GM19395 (cell line): Measurements from ENCODE around the gene FRAS1.
"Not testable (repeated sequence)": the region's sequence is repeated elsewhere in the genome, so short reads cannot be mapped to it uniquely, and the experiment has no call there.

ENCODE experiments used
- ATAC-seq: cut with Tn5 transposase; IDR thresholded peaks from one replicate; pipeline ENCODE4 v1.9.1; 2021; ENCODE audit warnings: mild to moderate bottlenecking, moderate library complexity; ENCODE audit not compliant: unreplicated experiment

FRAS1 gene

GRCh38 chr4:78057135-78057599 lies at the start of gene FRAS1:
Gene FRAS1, plus strand, starts transcription at chr4:78057323. Its CDS starts 687 bp downstream, at chr4:78058010.
- ATAC-seq: peak; percentile 46

- ATAC-seq: not testable (repeated sequence)
Measured at GRCh38 chr4:78011003-78011402, 46.1 kb upstream of the FRAS1 start.

GRCh38 chr4:78014889-78015886 lies 41.9 kb upstream of the FRAS1 start:
- no peak for ATAC-seq

GRCh38 chr4:78018271-78019049 lies 38.7 kb upstream of the FRAS1 start:
- no peak for ATAC-seq

GRCh38 chr4:78019414-78019813 lies 37.7 kb upstream of the FRAS1 start:
- ATAC-seq: no peak

- no peak for ATAC-seq
Measured at GRCh38 chr4:78020677-78021076, 36.4 kb upstream of the FRAS1 start.

GRCh38 chr4:78022517-78022916 lies 34.6 kb upstream of the FRAS1 start:
- ATAC-seq: no peak

GRCh38 chr4:78024085-78024484 lies 33.0 kb upstream of the FRAS1 start:
- no peak for ATAC-seq

- ATAC-seq: no peak
Measured at GRCh38 chr4:78024576-78025091, 32.5 kb upstream of the FRAS1 start.

GRCh38 chr4:78031417-78031950 lies 25.6 kb upstream of the FRAS1 start:
- ATAC-seq: no peak

GRCh38 chr4:78032446-78032845 lies 24.7 kb upstream of the FRAS1 start:
- ATAC-seq: no peak

GRCh38 chr4:78032929-78033328 lies 24.2 kb upstream of the FRAS1 start:
- ATAC-seq: no peak

- ATAC-seq: no peak
Measured at GRCh38 chr4:78033861-78034260, 23.3 kb upstream of the FRAS1 start.

- no peak for ATAC-seq
Measured at GRCh38 chr4:78038704-78039103, 18.4 kb upstream of the FRAS1 start.

- no peak for ATAC-seq
Measured at GRCh38 chr4:78039678-78040077, 17.4 kb upstream of the FRAS1 start.

- ATAC-seq: no peak
Measured at GRCh38 chr4:78040431-78040830, 16.7 kb upstream of the FRAS1 start.

- no peak for ATAC-seq
Measured at GRCh38 chr4:78047366-78047765, 9.8 kb upstream of the FRAS1 start.

- peak; percentile 73 for ATAC-seq
Measured at GRCh38 chr4:78056265-78057129, 626 bp upstream of the FRAS1 start.

GRCh38 chr4:78057600-78058550 lies 752 bp downstream of the FRAS1 start:
- ATAC-seq: peak; percentile 31
